ENCODE data around the gene PUS1.
A peak's percentile ranks its signal among the peaks of the same experiment; 100 is the strongest.
"Not testable (repeated sequence)": the region's sequence is repeated elsewhere in the genome, so short reads cannot be mapped to it uniquely, and the experiment has no call there.

Gene PUS1

DNA sequence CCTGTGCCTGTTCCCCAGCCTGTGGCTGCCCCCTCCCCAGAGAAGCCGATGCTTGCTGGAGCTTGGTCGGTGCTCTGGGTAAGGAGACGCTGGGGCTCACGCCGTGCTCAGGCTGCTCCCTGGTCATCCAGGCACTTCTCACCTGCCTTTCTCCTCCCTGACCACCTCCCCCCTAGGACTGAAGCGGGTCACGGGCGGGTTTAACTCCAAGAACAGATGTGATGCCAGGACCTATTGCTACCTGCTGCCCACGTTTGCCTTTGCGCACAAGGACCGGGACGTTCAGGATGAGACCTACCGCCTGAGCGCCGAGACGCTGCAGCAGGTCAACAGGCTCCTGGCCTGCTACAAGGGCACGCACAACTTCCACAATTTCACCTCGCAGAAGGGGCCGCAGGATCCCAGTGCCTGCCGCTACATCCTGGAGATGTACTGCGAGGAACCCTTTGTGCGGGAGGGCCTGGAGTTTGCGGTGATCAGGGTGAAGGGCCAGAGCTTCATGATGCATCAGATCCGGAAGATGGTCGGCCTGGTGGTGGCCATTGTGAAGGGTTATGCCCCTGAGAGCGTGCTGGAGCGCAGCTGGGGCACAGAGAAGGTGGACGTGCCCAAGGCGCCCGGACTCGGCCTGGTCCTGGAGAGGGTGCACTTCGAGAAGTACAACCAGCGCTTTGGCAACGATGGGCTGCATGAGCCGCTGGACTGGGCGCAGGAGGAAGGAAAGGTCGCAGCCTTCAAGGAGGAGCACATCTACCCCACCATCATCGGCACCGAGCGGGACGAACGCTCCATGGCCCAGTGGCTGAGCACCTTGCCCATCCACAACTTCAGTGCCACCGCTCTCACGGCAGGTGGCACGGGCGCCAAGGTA lies 12.3 kb downstream of the PUS1 start:
- no peak for DNase-seq

DNA sequence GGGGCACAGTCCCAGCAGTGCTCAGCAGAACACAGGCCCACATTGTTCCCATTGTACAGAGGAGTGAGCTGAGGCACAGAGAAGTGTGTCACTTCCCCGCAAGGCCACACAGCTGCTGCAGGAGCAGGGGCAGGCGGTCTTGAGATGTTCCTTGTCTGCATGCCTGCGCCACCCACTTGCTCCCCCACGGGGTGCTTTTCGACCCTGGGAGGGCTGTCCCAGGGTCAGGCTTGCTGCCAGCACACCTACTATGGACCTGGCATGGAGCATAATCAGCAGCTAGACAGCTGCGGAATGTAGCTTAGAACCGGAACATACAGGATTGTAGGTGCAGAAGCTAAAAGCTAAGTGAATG lies 12.9 kb downstream of the PUS1 start:
- DNase-seq = no peak

DNA sequence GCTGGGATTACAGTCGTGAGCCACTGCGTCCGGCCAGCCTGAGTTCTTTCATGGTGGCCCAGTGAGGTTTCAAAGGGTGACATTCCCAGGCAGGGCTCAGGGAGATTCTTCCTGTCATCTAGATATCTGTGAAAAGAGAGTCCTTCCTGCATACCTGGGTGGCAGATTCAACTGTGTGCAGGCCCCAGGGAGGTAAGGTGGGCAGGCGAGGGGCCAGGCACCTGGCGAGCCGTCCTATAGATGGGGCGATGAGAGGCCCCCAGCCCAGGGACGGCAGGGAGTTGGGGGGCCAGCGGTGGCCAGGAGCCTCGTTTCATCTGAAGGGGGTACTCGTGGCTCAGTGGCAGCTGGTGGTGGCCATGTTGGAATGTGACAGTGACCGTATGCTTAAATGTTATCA lies 13.6 kb downstream of the PUS1 start:
- no peak for DNase-seq

DNA sequence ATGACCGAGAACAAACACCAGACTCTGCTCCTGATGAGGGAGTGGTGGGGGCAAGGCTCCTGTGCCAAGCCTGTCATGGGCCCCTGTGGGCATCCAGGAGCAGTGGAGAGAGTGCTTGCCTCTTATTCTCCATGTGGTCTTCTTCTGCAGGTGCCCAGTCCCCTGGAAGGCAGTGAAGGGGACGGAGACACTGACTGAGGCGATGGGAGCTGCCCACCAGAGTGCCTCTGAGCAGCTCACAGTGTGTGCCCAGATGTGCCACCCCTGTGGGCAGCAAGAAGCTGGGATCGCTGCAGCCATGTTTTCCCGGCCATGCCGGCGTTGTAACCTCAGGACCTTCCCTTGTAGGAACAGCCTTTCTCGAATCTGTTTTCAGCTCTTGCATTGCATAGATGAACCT lies 14.3 kb downstream of the PUS1 start:
- DNase-seq = no peak

DNA sequence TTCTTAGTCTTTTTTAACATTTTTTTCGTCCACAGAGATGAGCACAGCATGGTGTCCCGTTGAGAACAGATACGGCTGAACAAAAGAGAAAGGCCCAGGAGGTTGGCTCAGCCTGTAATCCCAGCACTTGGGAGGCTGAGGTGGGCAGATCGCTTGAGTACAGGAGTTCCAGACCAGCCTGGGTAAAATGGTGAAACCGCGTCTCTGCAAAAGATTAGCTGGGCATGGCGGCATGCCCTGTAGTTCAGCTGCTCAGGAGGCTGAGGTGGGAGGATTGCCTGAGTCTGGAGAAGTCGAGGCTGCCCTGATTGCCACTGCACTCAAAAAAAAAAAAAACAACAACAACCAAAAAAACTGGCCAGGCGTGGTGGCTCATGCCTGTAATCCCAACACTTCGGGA lies 14.8 kb downstream of the PUS1 start:
- no peak for DNase-seq

DNA sequence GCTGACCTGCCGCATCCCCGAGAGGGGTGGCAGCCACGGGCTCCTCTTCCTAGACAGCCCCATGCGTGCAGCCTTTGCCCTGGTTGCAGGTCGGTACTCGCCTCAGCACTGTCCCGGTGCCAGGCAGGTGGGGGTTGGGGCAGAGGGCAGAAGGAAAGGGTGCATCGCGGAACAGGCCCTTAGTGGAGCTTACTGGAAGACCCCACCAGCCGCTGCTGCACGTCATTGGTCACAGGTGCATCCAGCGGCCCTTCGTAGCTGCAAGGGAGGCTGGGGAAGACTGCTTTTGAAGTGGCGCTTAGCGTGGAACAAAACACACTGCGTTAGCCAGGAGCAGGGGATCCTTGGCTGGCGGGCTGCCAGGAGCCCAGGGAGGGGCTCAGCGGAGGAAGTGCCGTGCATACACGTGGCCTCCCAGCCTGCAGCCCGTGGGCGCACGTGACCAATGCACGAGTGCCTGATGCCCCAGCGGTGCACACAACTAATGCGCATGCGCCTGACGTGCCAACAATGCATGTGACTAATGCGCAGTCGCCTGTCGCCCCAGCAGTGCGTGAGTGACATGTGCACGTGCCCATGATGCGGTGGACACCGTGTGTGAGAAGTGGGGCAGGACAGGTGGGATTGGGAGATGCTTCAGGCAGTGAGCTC lies 15.7 kb downstream of the PUS1 start:
- no peak for DNase-seq

DNA sequence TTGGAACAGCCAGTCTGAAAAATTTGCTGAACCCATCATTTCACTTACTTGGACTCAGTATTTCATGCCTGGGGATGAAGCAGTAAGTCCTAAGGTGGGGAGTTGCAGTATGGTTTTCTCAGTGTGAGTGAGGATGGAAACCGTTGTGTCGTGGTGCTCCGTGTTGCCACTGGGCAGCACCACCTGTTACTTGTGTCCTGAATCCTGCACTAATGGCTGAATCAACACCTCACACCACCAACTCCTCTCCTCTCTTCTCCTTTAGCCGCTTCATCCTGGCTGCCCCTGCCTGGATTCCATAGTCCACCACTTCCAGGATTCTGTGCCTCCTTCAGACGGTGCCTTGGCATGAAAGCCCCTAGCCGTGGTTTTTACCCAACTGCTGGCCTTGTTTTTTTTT lies 17.7 kb downstream of the PUS1 start:
- no peak for DNase-seq

DNA sequence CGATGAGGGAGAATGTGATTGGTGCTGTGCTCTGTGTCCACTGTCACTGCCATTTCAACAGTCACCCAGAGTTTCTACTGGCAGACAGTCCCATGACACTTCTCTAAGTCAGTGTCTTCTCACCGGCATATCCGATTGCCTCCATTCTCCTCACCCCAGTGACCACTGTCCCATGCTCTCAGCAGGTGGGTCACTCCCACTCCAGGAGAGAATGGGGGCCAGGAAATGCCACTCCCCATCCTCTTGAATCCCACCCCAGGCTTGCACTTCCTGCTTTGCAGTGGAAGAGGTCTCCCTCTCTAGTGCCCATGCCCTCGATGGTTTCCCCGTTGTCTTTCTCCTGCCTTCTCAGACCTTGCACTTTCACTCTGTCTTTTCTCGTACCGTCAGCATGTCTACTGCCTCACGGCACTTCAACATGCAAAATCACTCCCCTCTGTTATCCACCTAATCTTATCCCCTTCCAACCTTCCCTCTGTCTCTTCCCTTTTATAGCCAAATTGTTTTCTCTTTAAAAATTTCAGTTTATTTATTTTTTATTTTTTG lies 18.5 kb downstream of the PUS1 start:
- DNase-seq = no peak

DNA sequence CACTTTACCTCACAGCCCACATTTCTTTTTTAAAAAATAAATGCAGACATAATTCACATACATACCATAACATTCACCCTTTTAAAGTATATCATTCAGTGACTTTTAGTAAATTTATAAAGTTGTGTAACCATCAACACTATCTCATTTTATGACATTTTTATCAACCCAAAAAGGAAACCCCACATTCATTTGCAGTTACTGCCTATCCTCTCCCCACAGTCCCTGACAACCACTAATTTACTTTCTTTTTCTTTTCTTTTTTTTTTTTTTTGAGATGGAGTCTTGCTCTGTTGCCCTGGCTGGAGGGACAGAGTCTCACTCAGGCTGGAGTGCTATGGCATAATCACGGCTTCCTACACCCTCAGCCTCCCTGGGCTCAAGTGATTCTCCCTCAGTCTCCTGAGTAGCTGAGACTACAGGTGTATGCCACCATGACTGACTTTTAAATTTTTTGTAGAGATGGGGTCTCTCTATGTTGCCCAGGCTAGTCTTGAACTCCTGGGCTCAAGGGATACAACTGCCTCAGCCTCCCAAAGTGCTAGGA lies 19.2 kb downstream of the PUS1 start:
- DNase-seq = no peak

DNA sequence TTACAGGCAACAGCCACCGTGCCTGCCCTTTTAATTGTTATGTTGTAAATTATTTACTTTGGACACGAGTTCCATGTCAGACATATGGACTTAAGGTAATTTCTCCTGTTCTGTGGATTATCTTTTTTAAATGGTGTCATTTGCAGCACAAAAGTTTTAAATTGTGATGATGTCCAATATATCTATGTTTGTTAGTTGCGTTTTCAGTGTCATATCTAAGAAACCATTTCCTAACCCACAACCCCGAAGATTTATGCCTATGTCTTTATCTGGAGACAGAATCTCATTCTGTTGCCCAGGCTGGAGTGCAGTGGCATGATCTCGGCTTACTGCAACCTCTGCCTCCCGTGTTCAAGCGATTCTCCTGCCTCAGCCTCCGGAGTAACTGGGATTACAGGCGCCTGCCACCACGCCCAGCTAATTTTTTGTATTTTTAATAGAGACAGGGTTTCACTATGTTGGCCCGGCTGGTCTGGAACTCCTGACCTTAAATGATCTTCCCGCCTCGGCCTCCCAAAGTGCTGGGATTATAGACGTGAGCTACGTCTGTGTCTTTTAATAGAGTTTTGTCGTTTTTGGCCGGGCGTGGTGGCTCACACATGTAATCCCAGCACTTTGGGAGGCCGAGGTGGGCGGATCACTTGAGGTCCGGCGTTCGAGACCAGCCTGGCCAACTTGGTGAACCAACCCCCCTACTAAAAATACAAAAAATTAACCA lies 19.8 kb downstream of the PUS1 start:
- peak in 1 of 2 donors; percentile 32 for DNase-seq

DNA sequence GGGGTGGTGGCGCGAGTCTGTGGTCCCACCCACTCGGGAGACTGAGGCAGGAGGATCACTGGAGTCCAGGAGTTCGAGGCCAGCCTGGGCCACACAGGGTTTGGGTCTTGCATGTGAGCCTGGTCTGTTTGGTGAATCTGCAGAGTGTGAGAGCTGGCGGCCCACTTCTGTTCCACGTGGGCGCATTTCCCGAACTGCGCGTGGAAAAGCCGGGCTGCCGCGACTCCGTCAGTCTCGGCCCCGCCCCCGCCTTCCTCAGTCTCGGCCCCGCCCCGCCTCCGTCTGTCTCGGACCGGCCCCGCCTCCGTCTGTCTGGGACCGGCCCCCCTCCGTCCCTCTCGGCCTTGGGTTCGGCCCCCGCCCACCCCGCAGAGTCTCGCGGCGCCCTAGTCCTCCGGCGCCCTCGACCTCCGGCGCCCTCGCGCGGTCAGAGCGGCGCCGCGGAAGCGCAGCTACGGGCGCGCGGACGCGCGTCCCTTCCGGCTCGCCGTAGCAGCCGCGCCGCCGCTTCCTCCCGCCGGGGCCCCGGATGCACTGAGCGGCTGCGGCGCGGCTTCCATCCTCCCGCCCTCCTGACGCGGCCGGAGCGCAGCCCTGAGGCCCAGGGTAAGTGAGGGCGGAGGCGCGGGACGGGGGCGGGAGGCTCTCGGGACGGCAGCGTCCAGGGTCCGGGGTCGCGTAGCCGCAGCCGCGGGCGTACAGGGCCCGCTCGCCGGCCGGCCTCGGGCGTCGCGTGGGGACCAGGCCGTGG lies 20.5 kb downstream of the PUS1 start, which contains the start of gene EP400:
TSS of gene EP400 (plus strand) at position 512 of the 751 bp plus-strand sequence. CDS start 10,678 bp downstream, outside the sequence.
- DNase-seq = peak; percentile 95 to 98

DNA sequence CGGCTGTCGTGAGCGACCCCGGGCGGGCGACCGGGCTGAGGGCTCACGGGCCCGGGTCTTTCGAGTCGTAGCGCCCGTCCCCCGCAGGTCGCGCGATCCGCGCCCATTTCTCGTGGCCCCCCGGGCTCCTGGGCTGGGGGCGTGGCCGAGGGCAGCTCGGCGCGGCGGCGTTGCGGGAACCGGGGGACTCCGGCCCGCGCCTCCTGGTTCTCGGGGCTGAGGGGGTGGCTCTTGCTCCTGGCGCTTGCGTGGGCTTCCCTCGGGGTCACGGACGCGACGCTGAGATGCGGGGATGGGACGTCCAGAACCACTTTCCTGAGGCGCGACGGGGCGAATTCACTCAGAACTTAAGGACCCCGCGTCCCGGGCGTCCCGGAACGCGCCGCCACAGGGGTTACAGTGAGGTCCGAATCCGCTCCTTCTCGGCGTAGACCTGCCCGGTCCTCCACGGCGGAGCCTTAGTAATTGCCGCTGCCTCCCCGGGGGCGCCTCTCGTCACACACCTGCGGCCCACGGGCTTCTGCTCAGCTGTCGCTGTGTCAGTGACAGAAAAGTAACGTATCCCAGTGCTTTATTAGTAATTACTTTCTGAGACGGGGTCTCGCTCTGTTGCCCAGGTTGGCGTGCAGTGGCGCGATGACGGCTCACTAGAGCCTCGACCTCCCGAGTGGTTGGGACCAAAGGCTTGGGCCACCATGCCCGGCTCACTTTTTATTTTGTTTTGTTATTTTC lies 21.3 kb downstream of the PUS1 start:
- DNase-seq = peak; percentile 47 to 50

DNA sequence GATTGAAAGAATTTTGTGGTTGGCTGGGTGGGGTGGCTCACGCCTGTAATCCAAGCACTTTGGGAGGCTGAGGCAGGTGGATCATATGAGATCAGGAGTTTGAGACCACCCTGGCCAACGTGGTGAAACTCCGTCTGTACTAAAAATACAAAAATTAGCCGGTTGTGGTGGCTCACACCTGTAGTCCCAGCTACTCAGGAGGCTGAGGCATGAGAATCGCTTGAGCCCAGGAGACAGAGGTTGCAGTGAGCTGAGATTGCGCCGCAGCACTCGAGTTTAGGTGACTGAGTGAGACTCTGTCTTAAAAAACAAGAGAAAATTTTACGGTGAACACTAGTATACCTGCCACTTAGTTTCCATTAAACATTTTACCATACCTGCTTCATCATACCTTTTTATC lies 24.7 kb downstream of the PUS1 start:
- not testable (repeated sequence) for DNase-seq

DNA sequence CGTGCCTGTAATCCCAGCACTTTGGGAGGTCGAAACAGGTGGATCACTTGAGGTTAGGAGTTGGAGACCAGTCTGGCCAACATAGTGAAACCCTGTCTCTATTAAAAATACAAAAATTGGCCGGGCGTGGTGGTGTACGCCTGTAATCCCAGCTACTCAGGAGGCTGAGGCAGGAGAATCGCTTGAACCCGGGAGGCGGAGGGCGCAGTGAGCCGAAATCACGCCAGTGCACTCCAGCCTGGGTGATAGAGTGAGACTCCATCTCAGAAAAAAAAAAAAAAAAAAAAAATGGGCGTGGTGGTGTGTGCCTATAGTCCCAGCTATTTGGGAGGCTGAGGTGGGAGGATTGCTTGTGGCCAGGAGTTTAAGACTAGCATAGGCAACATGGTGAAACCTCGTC lies 25.4 kb downstream of the PUS1 start:
- not testable (repeated sequence) for DNase-seq

DNA sequence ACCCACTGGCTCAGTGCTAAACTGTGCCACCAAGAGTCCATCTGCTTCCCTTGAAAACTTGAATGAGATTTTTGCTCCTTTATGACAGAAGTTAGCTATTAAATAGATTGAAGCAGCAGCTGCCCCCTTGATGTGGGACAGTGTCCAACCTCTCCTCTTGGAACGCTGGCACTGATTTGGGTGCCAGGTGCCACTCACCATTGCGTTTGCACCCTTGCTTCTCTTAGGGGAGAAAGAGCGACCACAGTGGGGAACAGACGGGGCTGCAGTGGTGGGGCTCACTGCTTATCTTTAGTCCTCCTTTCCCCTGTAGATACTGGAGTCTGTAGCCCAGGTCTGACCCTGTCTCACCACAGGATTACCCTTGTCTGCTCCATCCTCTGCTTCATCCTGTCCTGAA lies 30.0 kb downstream of the PUS1 start:
- DNase-seq = no peak

DNA sequence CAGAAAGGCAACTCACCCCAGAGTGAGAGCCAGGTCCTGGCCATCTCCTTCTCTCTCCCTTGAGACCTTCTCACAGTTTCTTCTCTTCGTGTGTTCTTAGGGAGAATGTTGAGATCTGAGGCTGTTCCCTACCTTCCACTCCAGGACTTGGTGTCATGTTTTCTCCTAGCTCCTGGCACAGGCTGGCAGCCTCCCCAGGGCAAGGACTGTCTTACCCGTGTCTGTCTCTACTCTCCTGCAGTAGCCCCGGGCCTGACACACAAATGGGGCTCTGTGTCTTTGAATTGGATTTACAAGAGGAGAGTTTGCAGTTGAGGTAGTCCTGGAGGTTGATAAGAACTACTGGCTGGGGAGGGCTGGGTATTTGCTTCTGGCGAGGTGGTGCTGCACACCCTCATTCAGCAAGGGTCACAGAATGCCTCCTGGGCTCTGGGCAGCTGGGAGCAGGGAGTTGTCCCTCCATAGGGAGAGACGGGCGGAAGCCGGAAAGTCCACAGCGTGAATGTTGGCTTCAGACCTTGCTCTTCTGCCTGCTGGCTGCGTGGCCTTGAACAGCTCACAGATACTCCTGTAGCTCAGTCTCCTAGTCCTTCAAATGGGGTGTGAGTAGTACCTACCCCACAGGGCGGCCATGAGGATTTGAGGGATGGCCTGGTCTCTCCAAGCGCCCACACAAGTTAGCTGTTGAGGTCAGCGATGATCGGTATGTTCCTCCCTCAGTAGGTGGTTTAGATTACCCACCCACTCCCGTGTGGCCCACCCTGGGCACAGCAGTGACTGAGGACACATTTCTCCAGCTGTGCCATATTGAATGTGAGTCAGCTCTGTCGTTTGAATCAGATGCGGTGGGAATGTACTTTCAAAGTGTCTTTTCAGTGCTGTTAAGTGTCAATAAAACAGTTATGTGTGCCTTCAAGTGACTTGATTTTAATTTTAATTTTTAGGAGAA lies 30.8 kb downstream of the PUS1 start:
- DNase-seq = no peak

DNA sequence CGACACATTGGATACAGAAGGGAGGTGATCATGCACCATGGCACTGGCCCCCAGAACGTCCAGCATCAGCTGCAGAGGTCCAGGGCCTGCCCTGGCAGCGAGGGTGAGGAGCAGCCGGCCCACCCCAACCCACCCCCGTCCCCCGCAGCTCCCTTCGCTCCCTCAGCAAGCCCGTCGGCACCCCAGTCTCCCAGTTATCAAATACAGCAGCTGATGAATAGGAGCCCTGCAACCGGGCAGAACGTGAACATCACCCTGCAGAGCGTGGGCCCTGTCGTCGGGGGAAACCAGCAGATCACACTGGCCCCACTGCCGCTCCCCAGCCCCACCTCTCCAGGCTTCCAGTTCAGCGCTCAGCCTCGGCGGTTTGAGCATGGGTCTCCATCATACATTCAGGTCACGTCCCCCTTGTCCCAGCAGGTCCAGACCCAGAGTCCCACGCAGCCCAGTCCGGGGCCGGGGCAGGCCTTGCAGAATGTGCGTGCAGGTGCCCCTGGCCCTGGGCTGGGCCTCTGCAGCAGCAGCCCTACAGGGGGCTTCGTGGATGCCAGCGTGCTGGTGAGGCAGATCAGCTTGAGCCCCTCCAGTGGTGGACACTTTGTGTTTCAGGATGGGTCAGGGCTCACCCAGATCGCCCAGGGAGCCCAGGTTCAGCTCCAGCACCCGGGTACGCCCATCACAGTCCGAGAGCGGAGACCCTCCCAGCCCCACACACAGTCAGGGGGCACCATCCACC lies 31.7 kb downstream of the PUS1 start:
- DNase-seq = not testable (repeated sequence)

DNA sequence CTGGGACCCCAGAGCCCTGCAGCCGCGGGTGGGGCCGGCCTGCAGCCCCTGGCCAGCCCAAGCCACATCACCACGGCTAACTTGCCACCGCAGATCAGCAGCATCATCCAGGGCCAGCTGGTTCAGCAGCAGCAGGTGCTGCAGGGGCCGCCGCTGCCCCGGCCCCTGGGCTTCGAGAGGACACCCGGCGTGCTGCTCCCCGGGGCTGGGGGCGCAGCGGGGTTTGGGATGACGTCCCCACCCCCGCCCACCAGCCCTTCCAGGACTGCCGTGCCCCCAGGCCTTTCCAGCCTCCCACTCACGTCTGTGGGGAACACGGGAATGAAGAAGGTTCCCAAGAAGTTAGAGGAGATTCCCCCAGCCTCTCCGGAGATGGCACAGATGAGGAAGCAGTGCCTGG lies 32.3 kb downstream of the PUS1 start:
- not testable (repeated sequence) for DNase-seq

DNA sequence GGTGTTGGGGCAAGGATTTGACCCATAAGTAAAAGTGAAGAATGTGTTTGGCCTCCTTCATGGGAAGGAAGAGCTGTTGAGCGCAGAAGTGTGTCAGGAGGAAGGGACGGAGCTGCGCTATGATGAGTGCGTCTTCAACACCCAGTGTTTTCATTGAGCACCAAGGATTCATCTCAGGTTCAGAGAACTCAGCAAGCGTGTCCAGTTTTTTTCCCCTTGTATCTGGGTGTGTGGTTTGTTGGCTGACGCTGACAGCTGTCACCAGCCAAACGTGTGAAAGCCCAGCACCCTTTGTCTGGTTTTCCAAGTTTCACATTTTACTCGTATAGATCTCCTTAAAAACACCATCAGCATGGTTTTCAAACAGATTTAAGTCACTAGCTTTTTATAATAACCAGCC lies 33.0 kb downstream of the PUS1 start:
- no peak for DNase-seq

DNA sequence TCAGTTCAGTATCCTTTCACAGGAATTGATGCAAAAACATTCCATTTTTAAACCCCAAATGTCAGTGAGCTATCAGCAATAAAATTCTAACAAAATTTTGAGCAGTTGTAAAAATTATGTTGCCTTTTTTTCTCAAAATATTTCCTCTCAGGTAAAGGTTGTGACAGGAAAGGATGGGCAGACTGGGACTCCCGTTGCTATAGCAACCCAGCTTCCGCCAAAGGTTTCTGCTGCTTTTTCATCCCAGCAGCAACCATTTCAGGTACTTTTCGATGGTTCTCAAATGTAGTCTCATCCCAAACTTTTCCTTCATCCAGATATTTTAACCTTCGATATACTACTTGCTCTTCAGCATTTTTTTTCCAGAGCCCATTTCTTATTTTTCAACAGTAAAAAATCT lies 34.3 kb downstream of the PUS1 start:
- no peak for DNase-seq
